Skeletal muscle satellite cell (primary cell): ENCODE results near the gene WNK4.
"Not testable (repeated sequence)": the region's sequence is repeated elsewhere in the genome, so short reads cannot be mapped to it uniquely, and the experiment has no call there.

Experiments used
- H3K27me3 ChIP-seq: 2 replicates; pipeline ENCODE4 v1.7.0; 2013; ENCODE audit warnings: low read length; ENCODE audit not compliant: control insufficient read depth, insufficient read depth
- H3K36me3 ChIP-seq: 2 replicates; pipeline ENCODE4 v1.7.0; 2013; ENCODE audit warnings: mild to moderate bottlenecking, control low read depth, low read length; ENCODE audit not compliant: insufficient read depth
- H3K4me1 ChIP-seq: 2 replicates; pipeline ENCODE4 v1.7.0; 2013; ENCODE audit warnings: low read length; ENCODE audit not compliant: control insufficient read depth, insufficient read depth
- H3K4me2 ChIP-seq: 2 replicates; pipeline ENCODE4 v1.7.0; 2013; ENCODE audit warnings: mild to moderate bottlenecking, low read length
- H3K4me3 ChIP-seq: 2 replicates; pipeline ENCODE4 v1.7.0; 2013; ENCODE audit warnings: low read length
- H3K9ac ChIP-seq: 2 replicates; pipeline ENCODE4 v1.7.0; 2013; ENCODE audit warnings: mild to moderate bottlenecking, low read depth, low read length, moderate library complexity
- H3K9me3 ChIP-seq: replicated peaks from 2 replicates; pipeline ENCODE4 v1.7.0; 2013; ENCODE audit warnings: mild to moderate bottlenecking, control low read depth, low read length

WNK4 gene

DNA sequence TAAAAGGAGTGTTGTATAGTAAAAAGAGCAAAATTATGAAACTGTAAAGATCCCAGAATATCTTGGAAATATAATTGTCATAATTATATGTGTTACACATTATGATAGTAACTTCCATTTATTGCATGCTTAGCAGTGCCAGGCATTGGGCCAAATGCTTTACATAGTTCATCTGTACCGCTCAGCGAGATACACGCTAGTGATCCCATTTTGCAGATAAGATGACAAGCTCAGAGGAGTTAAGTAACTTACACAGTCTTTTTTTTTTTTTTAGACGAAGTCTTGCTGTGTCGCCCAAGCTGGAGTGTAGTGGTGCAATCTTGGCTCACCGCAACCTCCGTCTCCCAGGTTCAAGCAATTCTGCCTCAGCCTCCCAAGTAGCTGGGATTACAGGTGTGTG is 28.8 kb upstream of the WNK4 start:
- Histone ChIP-seq H3K4me3 (no peak overlapping the region), H3K4me2 (no peak overlapping the region), H3K36me3 (no peaks in the 10 kb centered on the region), H3K9me3 (no peaks in the 10 kb centered on the region), H3K4me1 (no peaks in the 10 kb centered on the region), H3K27me3 (peaks cover 70% of the 10 kb centered on the region), H3K9ac (no peak overlapping the region)

DNA sequence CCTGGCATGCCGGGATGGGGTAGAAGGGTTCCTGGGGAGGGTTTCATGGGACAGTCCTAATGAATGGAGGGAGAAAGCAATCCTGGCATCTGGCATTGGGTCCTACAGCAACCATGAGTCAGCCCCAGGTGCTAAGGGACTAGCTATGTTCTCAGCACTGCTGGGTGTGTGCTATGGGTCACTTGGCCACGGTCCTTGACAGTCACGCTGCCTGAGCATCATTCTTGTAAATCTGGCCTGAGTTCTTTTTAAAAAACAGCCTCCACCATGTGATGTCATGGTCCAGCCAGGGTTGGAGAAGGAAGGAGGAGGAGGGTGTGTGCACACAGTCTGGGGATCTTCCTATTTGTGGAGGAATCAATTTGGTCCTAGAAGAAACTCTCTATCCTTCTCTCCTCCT is 25.6 kb upstream of the WNK4 start:
- Histone ChIP-seq H3K4me2 (no peak overlapping the region), H3K9me3 (no peaks in the 10 kb centered on the region), H3K4me1 (no peaks in the 10 kb centered on the region), H3K4me3 (no peak overlapping the region), H3K36me3 (no peaks in the 10 kb centered on the region), H3K9ac (no peak overlapping the region), H3K27me3 (peaks cover 70% of the 10 kb centered on the region)

DNA sequence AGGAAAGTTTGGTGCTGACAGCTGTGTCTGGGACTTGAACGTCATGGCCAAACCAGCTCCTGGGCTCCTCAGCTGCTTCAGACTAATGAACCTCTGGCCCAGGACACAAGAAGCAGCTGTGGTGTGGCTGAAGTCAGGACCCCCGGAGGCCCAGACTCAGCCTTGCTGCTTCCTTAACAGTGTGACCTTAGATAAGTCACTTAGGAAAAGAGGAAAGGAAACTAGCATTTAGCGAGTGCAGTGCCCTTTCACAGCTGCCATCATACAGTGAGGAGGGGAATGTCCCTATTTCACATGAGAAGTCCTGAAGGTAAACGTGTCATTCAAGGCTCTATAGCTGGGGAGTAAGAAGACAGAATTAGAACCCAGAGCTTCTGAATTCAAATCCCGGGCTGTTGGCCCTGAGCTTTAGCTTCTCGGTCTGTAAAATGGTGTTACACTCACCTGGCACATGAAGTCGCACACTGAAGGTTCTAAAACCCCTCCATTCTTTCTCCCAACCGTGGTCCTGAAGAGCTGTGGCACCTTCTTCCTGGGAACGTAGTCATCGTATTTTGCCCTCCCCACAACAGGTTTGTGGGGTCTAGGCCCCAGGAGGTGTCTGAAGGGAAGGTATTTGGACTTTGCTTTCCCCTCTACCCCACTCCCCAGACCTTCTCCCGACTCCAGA is 20.3 kb upstream of the WNK4 start:
- H3K4me3 ChIP-seq, result no peak overlapping the region

DNA sequence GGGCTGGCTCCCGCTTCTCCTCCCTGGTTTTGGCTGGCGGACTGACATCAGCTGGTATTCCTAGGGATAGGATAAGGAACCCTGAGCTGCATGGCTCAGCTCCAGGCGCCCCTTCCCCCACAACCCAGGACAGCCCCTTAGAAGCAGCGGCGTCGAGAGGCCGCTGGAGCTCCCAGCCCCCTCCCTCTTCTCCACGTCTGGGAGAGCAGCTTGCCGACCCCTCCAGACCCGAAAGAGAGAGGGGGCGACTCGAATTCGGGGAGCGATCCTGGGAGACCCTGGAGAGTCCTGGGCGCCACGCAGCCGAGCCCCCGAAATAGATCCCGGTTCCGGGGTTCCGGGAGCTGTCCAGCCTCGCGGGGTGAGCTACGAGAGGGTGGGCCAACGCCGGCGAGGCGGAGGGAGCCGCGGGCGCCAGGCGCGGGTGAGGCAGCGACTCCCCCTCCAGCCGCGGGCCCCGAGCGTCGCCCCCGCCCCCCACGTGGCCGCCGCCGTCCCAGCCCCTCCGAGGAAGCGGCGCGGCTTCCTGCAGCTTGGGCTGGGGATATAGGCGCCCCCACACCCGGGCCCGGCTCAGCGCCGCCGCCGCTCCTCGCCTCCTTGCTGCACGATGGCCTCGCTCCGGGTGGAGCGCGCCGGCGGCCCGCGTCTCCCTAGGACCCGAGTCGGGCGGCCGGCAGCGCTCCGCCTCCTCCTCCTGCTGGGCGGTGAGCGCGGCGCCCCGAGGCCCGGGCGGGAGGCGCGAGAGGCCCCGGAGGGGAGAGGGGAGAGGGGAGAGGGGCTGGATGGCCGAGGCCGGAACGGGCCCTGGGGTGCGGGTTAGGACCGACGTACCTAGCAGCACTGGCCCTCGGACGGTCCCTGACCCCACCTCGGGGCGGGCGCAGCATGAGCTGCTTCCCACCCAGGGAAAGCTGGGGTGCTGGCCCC is 19.5 kb upstream of the WNK4 start, which contains the start of gene RAMP2:
TSS of gene RAMP2 (plus strand) at position 576 of the 930 bp plus-strand sequence. CDS start at position 611, 35 bp downstream.
- Histone ChIP-seq H3K27me3 (peaks cover 47% of the 10 kb centered on the region), H3K9ac (peak within 1 kb of the TSS; percentile 26)

More for the DNA sequence above, 20.3 kb upstream of the WNK4 start:
- H3K27me3 ChIP-seq, result peaks cover 53% of the 10 kb centered on the region
- no peak overlapping the region for H3K4me2 ChIP-seq
- peaks cover 9% of the 10 kb centered on the region for H3K4me1 ChIP-seq
- no peaks in the 10 kb centered on the region for H3K36me3 ChIP-seq
- no peak overlapping the region for H3K9ac ChIP-seq
- H3K9me3 ChIP-seq, result no peaks in the 10 kb centered on the region

DNA sequence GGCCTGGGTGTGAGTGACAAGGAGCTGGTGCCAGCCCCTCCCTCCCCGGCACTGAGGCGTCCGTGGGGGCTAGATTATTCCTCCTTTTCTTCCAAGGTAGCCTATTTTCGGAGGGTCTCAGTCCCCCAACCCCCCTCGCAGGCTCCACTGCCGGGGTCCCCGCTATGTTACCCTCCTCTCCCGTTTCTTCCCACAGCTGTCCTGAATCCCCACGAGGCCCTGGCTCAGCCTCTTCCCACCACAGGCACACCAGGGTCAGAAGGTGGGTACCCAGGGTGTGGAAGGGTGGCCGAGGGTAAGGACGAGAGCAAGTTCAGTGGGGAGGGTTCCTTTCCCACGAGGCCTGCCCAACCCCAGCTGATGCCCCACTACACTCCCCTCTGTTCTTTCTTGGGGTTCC is 18.8 kb upstream of the WNK4 start:
- no peaks in the 10 kb centered on the region for H3K36me3 ChIP-seq
- peaks cover 9% of the 10 kb centered on the region for H3K4me1 ChIP-seq
- H3K27me3 ChIP-seq, result peaks cover 42% of the 10 kb centered on the region
- peak overlapping the region; percentile 79 for H3K4me2 ChIP-seq
- H3K9me3 ChIP-seq, result no peaks in the 10 kb centered on the region
- peak overlapping the region; percentile 67 for H3K4me3 ChIP-seq
- H3K9ac ChIP-seq, result no peak overlapping the region

More for the DNA sequence above, 19.5 kb upstream of the WNK4 start, which contains the start of gene RAMP2:
- no peaks in the 10 kb centered on the region for H3K9me3 ChIP-seq
- H3K4me3 ChIP-seq, result peak within 1 kb of the TSS; percentile 67
- H3K4me2 ChIP-seq, result peak within 1 kb of the TSS; percentile 79
- peaks cover 9% of the 10 kb centered on the region for H3K4me1 ChIP-seq
- no peaks in the 10 kb centered on the region for H3K36me3 ChIP-seq

DNA sequence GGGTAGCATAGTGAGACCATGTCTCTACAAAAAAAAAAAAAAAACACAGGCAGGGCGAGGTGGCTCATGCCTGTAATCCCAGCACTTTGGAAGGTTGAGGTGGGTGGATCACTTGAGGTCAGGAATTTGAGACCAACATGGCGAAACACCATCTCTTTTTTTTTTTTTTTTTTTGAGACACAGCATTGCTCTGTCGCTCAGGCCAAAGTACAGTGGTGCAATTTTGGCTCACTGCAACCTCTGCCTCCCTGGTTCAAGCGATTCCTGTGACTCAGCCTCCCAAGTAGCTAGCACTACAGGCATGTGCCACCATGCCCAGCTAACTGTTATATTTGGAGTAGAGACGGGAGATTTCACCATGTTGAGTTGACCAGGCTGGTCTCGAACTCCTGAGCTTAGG is 14.3 kb upstream of the WNK4 start:
- Histone ChIP-seq H3K4me2 (no peak overlapping the region), H3K4me1 (peaks cover 5% of the 10 kb centered on the region), H3K9ac (no peak overlapping the region), H3K4me3 (no peak overlapping the region), H3K36me3 (no peaks in the 10 kb centered on the region), H3K27me3 (peaks cover 11% of the 10 kb centered on the region), H3K9me3 (no peaks in the 10 kb centered on the region)

DNA sequence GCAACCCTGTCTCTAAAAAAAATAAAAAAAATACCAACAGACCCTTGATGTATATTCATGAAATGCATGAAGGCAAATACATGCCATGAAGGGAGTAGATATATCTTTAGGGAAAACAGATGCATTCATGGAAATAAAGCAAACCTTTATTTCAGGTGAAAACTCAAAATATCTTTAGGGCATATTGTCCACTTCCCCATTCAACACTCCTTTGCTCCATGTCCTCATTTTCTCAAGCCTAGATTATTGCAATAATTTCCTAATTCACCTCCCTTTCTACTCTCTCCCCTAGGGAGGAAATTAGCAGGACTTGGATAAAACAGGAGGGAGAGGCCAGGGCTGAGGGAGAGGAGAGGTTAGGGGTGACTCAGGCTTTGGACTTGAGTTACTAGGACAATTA is 12.9 kb upstream of the WNK4 start:
- H3K36me3 ChIP-seq, result no peaks in the 10 kb centered on the region
- no peak overlapping the region for H3K4me3 ChIP-seq
- H3K4me1 ChIP-seq, result no peaks in the 10 kb centered on the region
- H3K27me3 ChIP-seq, result no peaks in the 10 kb centered on the region
- H3K4me2 ChIP-seq, result no peak overlapping the region
- H3K9me3 ChIP-seq, result no peaks in the 10 kb centered on the region
- no peak overlapping the region for H3K9ac ChIP-seq

DNA sequence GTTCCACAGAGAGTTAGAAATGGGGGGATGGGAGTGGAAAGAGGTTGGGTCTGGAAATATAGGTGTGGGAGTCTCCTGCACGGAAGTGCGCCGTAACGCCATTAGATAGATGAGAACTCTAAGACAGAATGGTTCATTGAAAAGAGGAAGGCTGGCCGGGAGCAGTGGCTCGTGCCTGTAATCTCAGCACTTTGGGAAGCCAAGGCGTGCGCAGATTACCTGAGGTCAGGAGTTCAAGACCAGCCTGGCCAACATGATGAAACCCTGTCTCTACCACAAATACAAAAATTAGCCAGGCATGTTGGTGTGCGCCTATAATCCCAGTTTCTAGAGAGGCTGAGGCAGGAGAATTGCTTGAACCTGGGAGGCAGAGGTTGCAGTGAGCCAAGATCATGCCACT is 12.4 kb upstream of the WNK4 start:
- H3K36me3 ChIP-seq, H3K9me3 ChIP-seq, H3K4me2 ChIP-seq, H3K27me3 ChIP-seq, H3K9ac ChIP-seq, H3K4me3 ChIP-seq, H3K4me1 ChIP-seq: not testable (repeated sequence)

DNA sequence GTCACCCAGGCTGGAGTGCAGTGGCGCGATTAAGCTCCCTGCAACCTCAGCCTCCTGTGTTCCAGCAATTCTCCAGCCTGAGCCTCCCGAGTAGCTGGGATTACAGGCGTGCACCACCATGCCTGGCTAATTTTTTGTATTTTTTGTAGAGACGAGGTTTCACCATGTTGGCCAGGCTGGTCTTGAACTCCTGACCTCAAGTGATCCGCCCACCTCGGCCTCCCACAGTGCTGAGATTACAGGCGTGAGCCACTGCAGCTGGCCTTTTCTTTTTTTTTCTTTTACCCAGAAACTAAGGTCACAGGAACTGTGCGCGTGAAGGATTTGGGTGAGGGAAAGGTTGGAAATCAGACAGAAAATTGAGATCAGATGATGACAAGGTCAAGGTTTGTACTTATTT is 10.4 kb upstream of the WNK4 start:
- H3K9me3 ChIP-seq, H3K4me2 ChIP-seq, H3K27me3 ChIP-seq, H3K36me3 ChIP-seq, H3K4me3 ChIP-seq, H3K9ac ChIP-seq: not testable (repeated sequence)
- peaks cover 13% of the 10 kb centered on the region for H3K4me1 ChIP-seq

DNA sequence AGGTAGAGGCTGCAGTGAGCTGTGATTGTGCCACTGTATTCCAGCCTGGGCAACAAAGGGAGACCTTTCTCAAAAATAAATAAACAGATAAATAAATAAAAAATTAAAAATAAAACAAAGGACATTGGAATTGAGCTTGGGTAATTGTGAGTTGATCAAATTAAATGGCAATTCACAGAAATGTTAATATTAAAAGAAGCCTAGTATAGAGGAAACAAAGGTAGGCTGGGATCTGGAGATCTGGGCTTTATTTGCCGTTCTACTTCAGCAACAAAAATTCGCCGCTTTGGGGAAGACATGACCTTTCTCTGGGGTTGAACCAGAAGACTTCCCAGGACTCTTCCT is 7.5 kb upstream of the WNK4 start:
- H3K9ac ChIP-seq, result peak overlapping the region; percentile 90
- H3K4me2 ChIP-seq, result peak overlapping the region; percentile 91
- H3K4me1 ChIP-seq, result peaks cover 24% of the 10 kb centered on the region

DNA sequence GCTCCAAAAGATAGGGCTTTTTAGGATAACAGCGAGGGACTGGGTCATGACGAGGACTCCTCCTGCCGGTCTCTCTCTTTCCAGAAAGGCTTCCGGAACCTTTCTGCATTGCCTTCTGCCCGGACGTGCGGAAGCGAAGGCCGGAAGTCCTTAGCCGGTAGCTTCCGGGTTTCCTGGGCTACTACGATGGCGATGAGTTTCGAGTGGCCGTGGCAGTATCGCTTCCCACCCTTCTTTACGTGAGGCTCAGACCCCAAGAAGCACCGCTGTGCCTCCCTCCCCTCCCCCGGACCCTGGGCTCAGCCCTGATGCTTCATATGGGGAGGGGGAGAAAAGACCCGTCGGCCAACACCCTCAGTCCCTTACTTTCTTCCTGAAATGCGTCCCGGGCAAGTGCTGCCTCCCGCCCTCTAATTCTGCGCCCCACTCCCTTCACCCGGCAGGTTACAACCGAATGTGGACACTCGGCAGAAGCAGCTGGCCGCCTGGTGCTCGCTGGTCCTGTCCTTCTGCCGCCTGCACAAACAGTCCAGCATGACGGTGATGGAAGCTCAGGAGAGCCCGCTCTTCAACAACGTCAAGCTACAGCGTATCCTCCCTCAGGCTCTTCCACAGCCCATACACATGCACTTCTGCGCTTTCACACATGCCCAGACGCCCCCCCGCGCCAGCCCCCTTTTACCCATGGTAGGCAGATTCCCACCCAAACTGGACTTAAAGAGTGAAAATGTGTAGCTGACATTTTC is 6.9 kb upstream of the WNK4 start, which contains the start of gene VPS25:
TSS of gene VPS25 (plus strand) at position 160 of the 746 bp plus-strand sequence. CDS start at position 187, 27 bp downstream.
- Histone ChIP-seq H3K27me3 (no peaks in the 10 kb centered on the region), H3K4me1 (peaks cover 24% of the 10 kb centered on the region), H3K9ac (peak within 1 kb of the TSS; percentile 90), H3K9me3 (no peaks in the 10 kb centered on the region), H3K4me2 (peak within 1 kb of the TSS; percentile 91), H3K36me3 (peaks cover 17% of the 10 kb centered on the region), H3K4me3 (peak within 1 kb of the TSS; percentile 85)

More for the DNA sequence above, 7.5 kb upstream of the WNK4 start:
- Histone ChIP-seq H3K27me3 (no peaks in the 10 kb centered on the region), H3K9me3 (no peaks in the 10 kb centered on the region), H3K36me3 (peaks cover 13% of the 10 kb centered on the region), H3K4me3 (peak overlapping the region; percentile 85)
